Measurements from ENCODE around the gene RPAP3.

RPAP3 gene, protein sequence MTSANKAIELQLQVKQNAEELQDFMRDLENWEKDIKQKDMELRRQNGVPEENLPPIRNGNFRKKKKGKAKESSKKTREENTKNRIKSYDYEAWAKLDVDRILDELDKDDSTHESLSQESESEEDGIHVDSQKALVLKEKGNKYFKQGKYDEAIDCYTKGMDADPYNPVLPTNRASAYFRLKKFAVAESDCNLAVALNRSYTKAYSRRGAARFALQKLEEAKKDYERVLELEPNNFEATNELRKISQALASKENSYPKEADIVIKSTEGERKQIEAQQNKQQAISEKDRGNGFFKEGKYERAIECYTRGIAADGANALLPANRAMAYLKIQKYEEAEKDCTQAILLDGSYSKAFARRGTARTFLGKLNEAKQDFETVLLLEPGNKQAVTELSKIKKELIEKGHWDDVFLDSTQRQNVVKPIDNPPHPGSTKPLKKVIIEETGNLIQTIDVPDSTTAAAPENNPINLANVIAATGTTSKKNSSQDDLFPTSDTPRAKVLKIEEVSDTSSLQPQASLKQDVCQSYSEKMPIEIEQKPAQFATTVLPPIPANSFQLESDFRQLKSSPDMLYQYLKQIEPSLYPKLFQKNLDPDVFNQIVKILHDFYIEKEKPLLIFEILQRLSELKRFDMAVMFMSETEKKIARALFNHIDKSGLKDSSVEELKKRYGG

DNA sequence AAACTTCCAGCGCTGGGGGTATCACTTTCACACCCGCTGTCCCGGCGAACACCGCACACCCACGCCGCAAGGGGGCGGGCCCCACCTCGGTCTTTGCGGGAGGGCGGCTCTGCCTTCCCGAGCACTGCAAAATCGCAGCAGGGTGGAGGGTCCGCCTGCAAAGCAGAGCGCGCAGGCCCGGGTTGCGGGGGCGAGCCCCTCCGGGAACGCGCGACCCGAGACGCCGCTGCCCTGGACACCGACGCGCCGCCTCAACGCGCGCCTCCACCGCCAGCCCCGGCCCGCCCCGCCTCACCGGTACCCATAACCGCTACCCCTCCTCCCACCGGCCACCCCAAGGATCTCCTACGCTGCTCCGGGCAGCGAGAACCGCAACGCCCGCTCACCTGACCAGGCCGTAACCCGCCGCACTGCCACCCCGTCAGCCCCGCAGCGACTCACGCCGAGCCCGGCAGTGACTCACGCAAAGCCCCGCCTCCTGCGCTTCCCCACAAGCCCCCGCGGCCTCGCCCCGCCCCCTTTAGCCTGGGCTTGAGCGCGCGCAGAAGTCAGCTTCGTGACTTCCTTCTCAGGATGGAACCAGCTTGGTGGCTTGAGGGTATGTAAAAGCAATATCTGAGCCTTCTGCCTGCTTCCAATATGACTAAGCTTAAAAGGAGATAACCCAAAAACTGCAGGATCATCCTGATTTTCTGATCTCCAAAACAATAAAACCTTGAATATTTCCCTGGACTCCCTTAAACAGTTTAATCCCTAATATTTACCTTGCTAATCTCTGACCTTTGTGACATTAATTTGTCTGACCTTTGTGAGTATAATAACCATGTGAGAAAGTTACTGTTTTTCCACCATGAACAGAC, at the start of gene RPAP3:
Gene RPAP3, minus strand, starts transcription at position 465 of the 860 bp plus-strand sequence. CDS start 3,190 bp downstream, outside the sequence.
- DNase-seq (ENCODE audit: insufficient read length, low spot score): peak; percentile 78
- FAIRE-seq: peak; percentile 97

DNA sequence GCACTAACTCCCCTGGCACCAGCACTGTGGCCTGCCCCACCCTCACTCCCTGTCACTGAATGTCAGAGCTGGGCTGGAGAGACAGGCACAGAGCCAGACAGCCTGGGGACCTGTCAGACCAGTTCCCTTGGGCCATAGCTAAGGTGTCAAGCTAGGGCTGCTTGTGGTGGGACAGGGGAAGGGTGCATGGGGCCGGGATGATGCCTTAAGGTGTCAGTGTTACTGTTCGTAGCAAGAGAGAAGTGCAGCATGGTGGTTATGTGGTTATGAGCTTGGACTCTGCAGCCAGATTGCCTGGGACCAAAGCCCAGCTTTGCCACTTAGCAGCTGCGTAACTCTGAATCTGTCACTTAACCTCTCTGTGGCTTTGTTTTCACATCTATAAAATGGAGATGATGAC, 49.1 kb upstream of the RPAP3 start:
- no peak for FAIRE-seq
- peak; percentile 47 for DNase-seq (ENCODE audit: insufficient read length, low spot score)

DNA sequence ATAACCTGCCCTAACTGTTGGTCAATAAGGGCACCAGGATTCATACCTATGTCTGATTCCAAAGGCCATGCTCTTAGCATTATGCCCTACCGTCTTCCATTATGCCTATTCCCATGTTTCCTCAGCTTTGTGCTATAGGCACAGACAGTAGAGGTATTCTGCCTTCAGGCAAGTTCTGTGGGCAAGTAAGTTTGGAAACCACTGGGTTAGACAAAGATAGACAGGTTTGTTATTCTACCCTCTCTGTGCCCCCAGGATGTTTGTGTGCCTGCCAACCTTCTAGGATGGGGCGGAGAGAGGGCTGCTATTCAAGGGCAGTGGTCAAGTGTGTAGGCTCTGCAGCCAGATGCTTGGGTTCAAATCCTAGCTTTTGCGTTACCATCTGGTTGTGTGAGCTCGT, 48.3 kb upstream of the RPAP3 start:
- FAIRE-seq: no peak

DNA sequence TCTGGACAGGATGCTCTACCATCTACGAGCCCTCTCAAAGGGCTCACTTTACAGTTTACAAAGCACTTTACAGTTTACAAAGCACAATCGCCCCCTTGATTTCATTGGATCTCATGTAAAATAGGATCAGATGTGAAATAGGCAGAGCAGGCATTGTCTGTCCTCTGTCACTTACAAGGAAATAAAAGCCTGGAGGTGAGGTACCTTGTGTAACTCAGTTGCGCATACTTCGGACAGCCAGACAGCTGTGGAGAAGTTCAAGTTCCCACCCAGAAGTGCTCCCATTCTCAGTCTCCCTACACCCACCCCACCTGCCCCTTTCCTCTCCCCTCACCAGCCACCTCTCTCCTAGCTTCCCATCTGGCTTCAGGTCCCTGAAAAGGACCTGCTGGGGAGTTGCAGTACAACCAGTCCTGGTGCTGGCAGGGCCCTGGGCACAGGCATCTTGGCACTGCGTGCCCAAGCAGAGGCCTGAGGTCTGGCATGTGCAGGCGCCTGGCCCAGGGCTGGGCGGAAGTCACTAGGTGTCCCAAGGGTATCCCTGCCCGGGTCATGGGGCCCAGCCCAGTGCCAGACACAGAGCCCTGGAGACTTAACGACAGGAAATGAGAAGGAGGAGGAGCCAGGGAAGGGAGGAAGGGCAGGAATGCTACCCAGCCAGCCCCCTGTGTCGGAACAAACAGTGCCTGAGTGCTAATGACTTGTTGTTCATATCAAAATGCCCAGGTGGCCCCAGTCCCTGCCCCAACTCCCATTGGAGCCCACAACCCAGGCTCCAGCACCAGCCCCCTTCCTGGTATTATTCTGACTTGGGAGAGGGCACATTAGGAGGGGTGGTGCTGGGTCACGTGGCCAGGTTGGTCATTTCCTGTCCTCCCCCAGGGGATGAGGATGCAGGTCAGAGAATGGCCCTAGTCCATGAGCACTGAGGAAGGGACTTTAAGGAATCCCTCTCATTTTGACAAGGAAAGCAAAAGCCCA, 47.5 kb upstream of the RPAP3 start:
- DNase-seq (ENCODE audit: insufficient read length, low spot score) (no peak), FAIRE-seq (peak; percentile 66)

More for the DNA sequence above, 48.3 kb upstream of the RPAP3 start:
- DNase-seq (ENCODE audit: insufficient read length, low spot score): no peak

DNA sequence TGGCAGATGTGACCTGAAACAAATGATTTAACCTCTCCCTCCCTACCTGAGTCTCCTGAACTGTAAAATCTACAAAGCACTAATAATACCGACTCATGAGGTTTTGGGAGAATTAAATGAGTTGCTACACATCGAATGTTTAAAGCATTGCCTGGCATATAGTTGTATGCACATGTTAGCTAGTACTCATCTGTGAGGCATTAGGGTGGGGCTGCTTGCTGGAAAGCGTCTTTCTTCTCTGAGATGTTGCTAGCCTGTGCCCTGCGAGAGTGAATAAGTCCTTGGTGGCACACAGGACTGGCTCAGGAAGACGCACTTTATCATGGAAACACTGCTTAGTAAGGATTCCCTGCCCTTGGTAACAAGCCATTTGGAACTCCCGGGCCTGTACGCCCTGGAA, 46.7 kb upstream of the RPAP3 start:
- no peak for FAIRE-seq

DNA sequence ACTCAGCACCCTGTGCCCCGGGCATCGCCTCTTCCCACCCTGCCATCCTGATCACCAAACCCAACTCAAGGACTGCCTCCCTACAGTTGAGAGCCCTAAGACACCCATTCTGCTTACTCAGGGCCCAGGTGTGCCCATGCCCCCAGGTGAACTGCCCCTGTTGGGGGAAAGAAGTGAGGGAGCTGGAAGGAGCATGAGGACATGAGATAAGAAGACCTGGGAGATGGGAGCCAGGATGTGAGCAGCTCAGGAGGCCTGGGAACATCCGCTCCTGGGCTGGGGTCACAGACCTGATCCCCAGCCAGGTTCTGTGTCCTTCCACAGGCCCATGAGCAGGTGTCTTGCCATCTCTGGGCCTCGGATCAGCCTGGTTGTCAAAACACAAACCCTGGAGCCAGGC, 46.3 kb upstream of the RPAP3 start:
- DNase-seq (ENCODE audit: insufficient read length, low spot score): no peak
- FAIRE-seq: no peak

More for the DNA sequence above, 46.7 kb upstream of the RPAP3 start:
- no peak for DNase-seq (ENCODE audit: insufficient read length, low spot score)

DNA sequence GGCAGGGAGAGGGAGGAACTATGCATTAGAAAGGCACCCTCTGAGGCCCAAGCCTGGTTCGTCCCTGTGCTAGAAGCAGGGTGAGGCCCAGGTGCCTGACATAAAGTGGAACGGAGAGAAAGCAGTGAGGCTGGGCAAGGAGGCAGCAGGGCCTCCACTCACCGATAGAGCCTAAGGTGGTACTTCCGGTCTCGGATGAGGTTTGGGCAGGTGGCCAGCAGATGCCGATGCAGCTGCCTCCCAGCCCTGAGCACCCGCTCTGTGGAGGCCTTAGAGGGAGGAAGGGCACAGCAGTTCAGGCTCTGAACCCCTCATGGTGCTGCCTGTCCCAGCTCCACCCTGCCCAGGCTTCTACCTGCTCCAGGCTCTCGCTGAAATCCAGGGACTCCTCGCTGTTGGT, 45.7 kb upstream of the RPAP3 start:
- FAIRE-seq (no peak), DNase-seq (ENCODE audit: insufficient read length, low spot score) (no peak)

DNA sequence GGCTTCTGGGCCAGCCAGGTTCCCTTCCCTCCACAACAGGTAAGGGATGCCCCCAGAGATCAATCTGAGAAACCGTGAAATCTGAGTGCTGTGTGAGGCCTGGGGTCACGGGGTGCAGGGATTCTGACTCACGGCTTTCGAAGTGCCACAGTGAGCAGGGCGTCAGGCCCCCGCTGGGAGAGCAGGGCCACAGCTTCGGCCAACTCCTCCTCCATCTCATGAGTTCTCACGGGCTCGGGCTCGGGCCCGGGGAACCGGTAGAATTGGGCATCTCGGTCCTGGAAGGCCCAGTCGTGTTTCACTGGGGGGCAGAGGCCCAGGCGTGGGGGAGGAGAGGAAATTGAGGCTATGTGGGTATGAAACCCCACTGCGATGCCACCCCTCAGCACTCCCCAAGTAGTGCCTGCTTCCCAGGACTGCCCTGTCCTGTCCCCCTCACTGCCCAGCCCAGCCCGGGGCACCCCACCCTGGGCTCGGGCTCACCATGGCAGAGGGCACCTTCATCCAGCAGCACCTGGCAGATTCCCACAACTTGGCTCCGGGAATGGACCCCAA, 45.2 kb upstream of the RPAP3 start:
- FAIRE-seq: no peak
- no peak for DNase-seq (ENCODE audit: insufficient read length, low spot score)

DNA sequence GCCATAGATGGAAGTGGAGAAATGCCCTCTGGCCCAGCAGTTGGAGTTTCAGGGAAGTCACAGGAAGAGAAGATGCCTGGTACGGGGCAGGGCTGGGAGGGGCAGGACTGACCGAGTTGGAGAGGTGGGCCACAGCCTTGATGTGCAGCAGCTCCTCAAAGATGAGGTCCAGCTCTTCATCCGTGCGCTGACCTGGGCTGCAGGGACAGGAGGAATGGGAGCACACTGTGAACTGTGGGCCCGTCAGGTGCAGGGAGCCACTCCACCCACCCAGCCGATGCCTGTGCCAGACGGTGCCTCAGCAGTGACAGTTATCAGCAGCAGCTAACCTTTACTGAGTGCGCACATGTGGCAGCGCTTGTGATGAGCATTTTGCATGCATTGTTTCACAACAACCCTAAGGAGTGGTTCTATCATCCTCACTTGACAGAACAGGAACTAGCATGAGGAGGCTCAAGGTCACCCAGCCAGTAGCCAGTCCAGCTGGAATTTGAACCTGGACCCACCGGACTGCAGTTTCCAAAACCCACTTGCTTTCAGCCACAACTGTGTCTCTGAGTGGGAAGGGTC, 44.5 kb upstream of the RPAP3 start:
- FAIRE-seq: no peak

DNA sequence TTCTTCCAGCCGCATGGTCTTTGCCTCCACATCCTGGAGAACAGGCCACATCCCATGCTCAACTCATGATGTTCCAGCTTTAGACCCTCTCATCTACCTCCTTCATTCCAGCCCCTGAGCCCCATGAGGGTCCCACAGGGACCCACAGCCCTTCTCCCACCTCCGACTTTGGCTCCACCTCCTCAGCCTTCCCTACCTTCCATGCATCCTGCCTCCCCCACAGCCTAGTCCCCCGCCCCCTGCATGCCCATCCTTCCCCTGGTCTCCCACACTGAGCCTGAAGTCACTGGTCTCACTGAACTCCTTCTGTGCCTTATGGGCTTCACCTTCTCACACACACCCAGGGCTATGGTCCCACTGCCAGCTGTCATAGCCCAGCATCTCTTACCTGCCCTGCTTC, 43.1 kb upstream of the RPAP3 start:
- no peak for DNase-seq (ENCODE audit: insufficient read length, low spot score)
- no peak for FAIRE-seq

More for the DNA sequence above, 44.5 kb upstream of the RPAP3 start:
- DNase-seq (ENCODE audit: insufficient read length, low spot score): no peak

DNA sequence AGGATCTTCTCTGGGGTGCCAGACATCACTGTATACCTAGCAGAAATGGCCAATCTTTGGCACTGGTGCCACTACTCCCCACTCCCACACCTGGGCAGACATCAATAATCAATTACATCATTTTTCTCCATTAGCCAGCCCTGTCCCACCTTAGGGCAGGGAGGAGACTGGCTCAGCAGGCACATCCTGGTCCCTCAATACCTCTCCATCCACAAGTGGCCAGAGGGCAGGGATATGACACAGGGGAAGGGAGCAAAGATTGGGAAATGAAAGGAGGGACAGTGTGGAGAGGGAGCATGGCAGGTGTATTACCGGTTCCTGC, 42.6 kb upstream of the RPAP3 start:
- FAIRE-seq (no peak), DNase-seq (ENCODE audit: insufficient read length, low spot score) (no peak)

DNA sequence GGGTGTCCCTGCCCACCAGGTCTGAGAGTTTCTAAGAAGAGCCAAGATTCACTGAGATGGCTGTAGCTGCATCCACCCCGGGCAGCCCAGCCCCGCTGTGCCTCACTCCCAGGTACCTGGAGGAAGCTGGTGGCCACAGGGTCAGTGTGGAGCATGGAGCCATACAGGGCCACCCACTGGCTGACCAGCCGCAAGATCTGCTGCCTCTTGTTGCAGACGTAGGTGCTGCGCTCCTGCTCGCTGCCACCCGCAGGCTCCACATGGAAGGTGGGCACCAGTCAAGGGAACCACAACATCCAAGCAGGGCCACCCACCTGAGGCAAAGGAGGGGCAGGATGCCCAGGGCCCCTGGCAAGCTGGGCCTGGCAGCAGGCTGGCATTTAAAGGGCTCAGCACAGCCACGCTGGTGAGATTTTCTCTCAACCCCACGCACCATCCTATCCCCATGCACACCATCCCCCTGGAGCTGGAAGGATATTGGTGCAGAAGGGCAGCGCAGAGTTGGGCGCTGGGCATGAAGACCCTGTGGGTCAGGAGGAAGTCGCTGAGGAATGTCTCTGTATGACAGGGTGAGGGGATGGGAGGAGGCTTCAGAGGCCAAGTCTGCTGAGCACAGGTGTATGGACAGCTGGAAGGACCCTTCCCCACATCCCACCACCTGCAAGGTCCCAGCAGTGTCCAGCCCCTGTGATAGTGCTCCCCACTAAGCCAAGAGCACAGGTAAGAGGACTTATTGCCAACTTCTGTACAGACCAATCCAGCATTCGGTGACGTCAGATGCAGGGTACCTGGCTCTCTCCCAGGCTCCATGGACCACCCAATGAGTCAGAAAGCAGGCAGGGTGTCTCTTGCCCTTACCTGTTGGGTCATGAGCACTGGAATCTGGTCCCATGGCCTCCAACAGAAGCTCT, 42.0 kb upstream of the RPAP3 start:
- FAIRE-seq: no peak
- DNase-seq (ENCODE audit: insufficient read length, low spot score): no peak

DNA sequence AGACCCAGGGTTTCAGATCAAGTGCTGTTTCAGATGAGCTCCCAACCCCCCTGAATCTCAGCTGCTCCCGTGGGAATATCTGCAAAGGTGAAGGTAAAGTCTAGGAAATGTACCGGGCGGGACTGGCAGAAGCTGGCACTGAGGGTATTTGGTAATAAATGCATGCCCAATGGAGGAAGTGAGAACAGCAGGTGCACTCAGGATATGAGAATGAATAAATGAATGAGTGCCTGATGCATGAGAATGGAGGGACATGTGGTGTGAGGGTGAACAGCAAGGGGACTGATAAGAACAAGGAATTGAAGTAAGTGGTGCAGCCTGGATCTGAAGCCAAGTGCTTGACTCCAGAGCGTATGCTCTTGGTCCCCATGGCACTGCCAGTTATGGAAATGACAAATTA, 41.3 kb upstream of the RPAP3 start:
- DNase-seq (ENCODE audit: insufficient read length, low spot score) (no peak), FAIRE-seq (no peak)

DNA sequence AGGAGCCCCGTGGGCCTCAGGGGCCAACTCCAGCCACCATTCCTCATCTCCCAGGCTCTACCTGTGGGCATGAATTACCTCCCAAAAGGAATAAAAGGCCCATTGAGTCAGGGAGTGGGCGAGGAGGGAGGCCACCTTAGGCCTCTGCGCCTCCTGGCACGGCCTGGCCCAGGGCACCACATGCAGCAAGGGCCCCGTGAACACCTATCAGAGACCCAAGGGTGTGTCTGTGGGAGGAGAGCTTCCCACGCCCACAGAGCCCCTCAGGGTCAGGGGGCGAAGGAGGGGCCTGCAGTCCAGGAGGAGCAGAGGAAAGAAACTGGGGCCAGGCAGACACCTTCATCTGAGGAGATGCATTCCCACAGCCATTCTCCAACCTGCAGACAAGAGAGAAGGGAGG, 40.7 kb upstream of the RPAP3 start:
- DNase-seq (ENCODE audit: insufficient read length, low spot score) (no peak), FAIRE-seq (no peak)

DNA sequence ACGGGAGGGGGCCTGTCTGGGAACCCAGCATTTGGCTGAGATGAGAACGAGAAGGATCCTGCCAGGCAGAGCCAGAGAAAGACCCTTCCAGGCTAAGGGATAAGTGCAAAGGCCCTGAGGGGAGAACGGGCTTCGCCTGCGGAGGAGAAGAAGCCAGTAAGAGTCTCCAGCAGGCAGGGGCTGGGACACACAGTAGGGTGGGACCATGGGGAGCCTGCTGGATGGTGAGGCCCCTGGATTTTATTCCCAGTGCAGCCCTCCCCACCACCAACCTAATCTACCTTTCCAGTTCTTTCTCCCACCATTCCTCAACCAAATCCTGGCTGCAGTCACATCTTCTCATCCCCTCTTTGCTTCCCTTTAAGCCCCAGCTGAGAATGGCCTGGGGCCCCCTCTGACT, 40.2 kb upstream of the RPAP3 start:
- FAIRE-seq (no peak), DNase-seq (ENCODE audit: insufficient read length, low spot score) (no peak)

DNA sequence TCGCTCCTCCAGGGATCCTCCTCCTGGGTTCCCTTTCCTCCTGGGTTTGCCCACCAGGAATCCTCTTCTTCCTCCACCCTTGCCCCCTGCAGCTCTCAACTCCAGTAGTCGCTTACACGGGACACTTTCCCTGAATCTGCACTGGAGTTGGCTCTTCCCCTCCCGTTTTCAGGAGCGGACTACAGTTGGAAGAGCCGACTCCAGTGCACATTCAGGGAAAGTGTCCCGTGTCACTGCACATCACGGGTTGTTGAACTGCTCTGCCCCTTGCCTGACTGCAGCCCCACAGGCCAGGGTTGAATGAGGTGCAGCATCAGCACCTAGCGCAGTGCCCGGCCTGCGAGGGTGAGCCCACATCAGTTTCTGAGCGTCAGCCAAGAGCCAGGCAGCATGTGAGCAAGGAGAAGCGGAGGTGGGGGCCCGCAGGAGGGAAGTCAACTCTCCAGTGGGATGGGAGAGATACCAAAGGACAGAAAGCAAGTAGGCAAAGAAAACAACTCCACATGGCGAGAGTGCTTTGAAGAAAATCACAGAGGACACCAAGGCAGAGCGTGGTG, 39.7 kb upstream of the RPAP3 start:
- DNase-seq (ENCODE audit: insufficient read length, low spot score): no peak
- no peak for FAIRE-seq

DNA sequence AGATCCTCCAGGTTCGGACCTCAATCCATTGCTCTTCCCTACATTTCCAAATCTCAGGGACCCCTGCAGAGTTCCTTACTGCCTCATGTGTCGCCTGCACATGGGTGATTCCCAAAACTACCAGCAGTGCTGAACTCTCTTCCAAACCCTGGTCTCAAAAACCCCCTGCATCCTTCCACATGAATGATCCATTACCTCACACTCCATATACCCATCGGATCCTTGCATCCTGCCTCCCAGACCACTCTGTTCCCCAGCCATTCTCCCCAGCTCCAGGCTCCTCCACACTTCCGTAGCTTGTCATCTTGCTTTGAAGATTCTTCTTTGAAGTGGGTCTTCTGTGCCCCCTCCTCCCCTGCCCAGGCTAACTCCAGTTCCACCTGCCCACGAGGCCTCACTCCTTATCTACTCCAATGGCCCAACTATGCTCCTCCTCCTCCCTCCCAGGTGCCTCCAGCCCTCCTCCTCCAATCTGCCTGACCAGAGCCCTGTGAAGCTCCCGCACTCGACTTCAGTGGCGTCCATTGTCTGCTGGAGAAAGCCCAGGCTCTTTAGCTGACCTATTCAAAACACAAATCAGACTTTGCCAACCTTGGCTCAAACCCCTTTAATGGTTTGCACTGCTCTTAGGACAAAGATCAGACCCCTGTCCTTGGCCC, 39.1 kb upstream of the RPAP3 start:
- no peak for DNase-seq (ENCODE audit: insufficient read length, low spot score)
- no peak for FAIRE-seq

Data from GM19239 (cell line).